HEK293 (cell line): ENCODE results near the gene KCNMA1.

Source experiments
- CTCF ChIA-PET: fragments of 350-600 bp; formaldehyde crosslinking; extraction: SDS; loops from one replicate; lab custom pipeline; 2021; ENCODE audit warnings: antibody characterized with exemption; lab: Yijun Ruan, JAX
- POLR2A ChIA-PET: fragments of 300-600 bp; formaldehyde crosslinking; extraction: SDS; loops from one replicate; lab custom pipeline; 2020; ENCODE audit warnings: antibody characterized with exemption, inconsistent platforms; lab: Yijun Ruan, JAX
- H3K27ac ChIP-seq: fragments of 200-500 bp; sonication (Bioruptor generic); 2 replicates; pipeline ENCODE4 v1.5.1; 2014; ENCODE audit warnings: low read depth, low read length, control low read depth, inconsistent platforms; ENCODE audit errors: extremely low read depth
- H3K36me3 ChIP-seq, 2 experiments: fragments of 200-500 bp in 1 of 2; sonication (Bioruptor generic) in 1 of 2; 1 replicate in 1 of 2; 2 replicates in 1 of 2; pipeline ENCODE4 v1.5.1; 2014 to 2017; ENCODE audit warnings: inconsistent platforms in 2 of 2, low read length in 2 of 2; ENCODE audit not compliant: control insufficient read depth in 2 of 2, insufficient read depth in 1 of 2
- H3K4me1 ChIP-seq: fragments of 200-500 bp; sonication (Bioruptor generic); 2 replicates; pipeline ENCODE4 v1.5.1; 2014; ENCODE audit warnings: mild to moderate bottlenecking, low read length, inconsistent platforms; ENCODE audit not compliant: control insufficient read depth, insufficient read depth
- H3K4me3 ChIP-seq: 2 replicates; pipeline ENCODE4 v1.5.1; 2011; ENCODE audit warnings: low read depth, mild to moderate bottlenecking, control low read depth, low read length, moderate library complexity
- H3K9me3 ChIP-seq: fragments of 200-500 bp; sonication (Bioruptor generic); 2 replicates; pipeline ENCODE4 v1.5.1; 2014; ENCODE audit warnings: low read depth, low read length, inconsistent platforms; ENCODE audit not compliant: control insufficient read depth, insufficient read depth
- KLF10 ChIP-seq: fragments of 450-650 bp; IDR thresholded peaks from 2 replicates; pipeline ENCODE4 v1.5.1; 2018; ENCODE audit warnings: missing biosample characterization, mild to moderate bottlenecking, missing genetic modification characterization
- KLF7 ChIP-seq: fragments of 450-650 bp; formaldehyde crosslinking; IDR thresholded peaks from 2 replicates; pipeline ENCODE4 v1.5.1; 2016; ENCODE audit warnings: missing biosample characterization, missing genetic modification characterization, borderline replicate concordance
- MYNN ChIP-seq: fragments of 450-650 bp; formaldehyde crosslinking; IDR thresholded peaks from 2 replicates; pipeline ENCODE4 v1.5.1; 2016; ENCODE audit warnings: missing biosample characterization, missing genetic modification characterization, borderline replicate concordance
- PRDM1 ChIP-seq: fragments of 450-650 bp; formaldehyde crosslinking; IDR thresholded peaks from 2 replicates; pipeline ENCODE4; 2016; ENCODE audit warnings: missing biosample characterization, missing genetic modification characterization
- PRDM4 ChIP-seq: fragments of 450-650 bp; formaldehyde crosslinking; IDR thresholded peaks from 2 replicates; pipeline ENCODE4 v1.5.1; 2017; ENCODE audit warnings: missing biosample characterization, missing genetic modification characterization
- REST ChIP-seq: fragments of 450-650 bp; formaldehyde crosslinking; IDR thresholded peaks from 2 replicates; pipeline ENCODE4 v1.5.1; 2016; ENCODE audit warnings: missing biosample characterization, missing genetic modification characterization
- TRIM28 ChIP-seq: IDR thresholded peaks from 2 replicates; pipeline ENCODE4 v1.6.1; 2011; ENCODE audit warnings: low read length, control low read depth, borderline replicate concordance
- WT1 ChIP-seq: fragments of 450-650 bp; formaldehyde crosslinking; IDR thresholded peaks from 2 replicates; pipeline ENCODE4 v1.5.1; 2016; ENCODE audit warnings: missing biosample characterization, missing genetic modification characterization
- YY1 ChIP-seq: fragments of 450-650 bp; formaldehyde crosslinking; IDR thresholded peaks from 2 replicates; pipeline ENCODE4 v1.5.1; 2018; ENCODE audit warnings: missing biosample characterization, missing genetic modification characterization
- ZBTB11 ChIP-seq: fragments of 450-650 bp; formaldehyde crosslinking; conservative IDR thresholded peaks from 2 replicates; pipeline ENCODE4 v1.5.1; 2016; ENCODE audit warnings: low read depth, missing biosample characterization, missing genetic modification characterization
- ZFHX2 ChIP-seq: fragments of 450-650 bp; formaldehyde crosslinking; conservative IDR thresholded peaks from 2 replicates; pipeline ENCODE4 v1.5.1; 2016; ENCODE audit warnings: missing biosample characterization, missing genetic modification characterization
- ZFP41 ChIP-seq: fragments of 450-650 bp; formaldehyde crosslinking; IDR thresholded peaks from 2 replicates; pipeline ENCODE4 v1.5.1; 2016; ENCODE audit warnings: missing biosample characterization, missing genetic modification characterization, borderline replicate concordance
- ZNF132 ChIP-seq: fragments of 450-650 bp; formaldehyde crosslinking; IDR thresholded peaks from 2 replicates; pipeline ENCODE4 v1.5.1; 2017; ENCODE audit warnings: missing biosample characterization, missing genetic modification characterization, borderline replicate concordance
- ZNF138 ChIP-seq: fragments of 450-650 bp; formaldehyde crosslinking; IDR thresholded peaks from 2 replicates; pipeline ENCODE4 v1.5.1; 2016; ENCODE audit warnings: missing biosample characterization, missing genetic modification characterization, borderline replicate concordance
- ZNF157 ChIP-seq: fragments of 450-650 bp; formaldehyde crosslinking; IDR thresholded peaks from 2 replicates; pipeline ENCODE4 v1.5.1; 2016; ENCODE audit warnings: missing biosample characterization, missing genetic modification characterization
- ZNF175 ChIP-seq: fragments of 450-650 bp; formaldehyde crosslinking; IDR thresholded peaks from 2 replicates; pipeline ENCODE4 v1.5.1; 2016; ENCODE audit warnings: missing biosample characterization, missing genetic modification characterization
- ZNF404 ChIP-seq: fragments of 450-650 bp; formaldehyde crosslinking; IDR thresholded peaks from 2 replicates; pipeline ENCODE4 v1.5.1; 2017; ENCODE audit warnings: missing biosample characterization, missing genetic modification characterization
- ZNF416 ChIP-seq: fragments of 450-650 bp; formaldehyde crosslinking; IDR thresholded peaks from 2 replicates; pipeline ENCODE4 v1.5.1; 2016; ENCODE audit warnings: missing biosample characterization, missing genetic modification characterization
- ZNF488 ChIP-seq: fragments of 450-650 bp; formaldehyde crosslinking; IDR thresholded peaks from 2 replicates; pipeline ENCODE4 v1.5.1; 2016; ENCODE audit warnings: missing biosample characterization, missing genetic modification characterization
- ZNF501 ChIP-seq: fragments of 450-650 bp; formaldehyde crosslinking; IDR thresholded peaks from 2 replicates; pipeline ENCODE4 v1.5.1; 2016; ENCODE audit warnings: missing biosample characterization, missing genetic modification characterization
- ZNF626 ChIP-seq: fragments of 450-650 bp; sonication (Bioruptor Pico); formaldehyde crosslinking; IDR thresholded peaks from 2 replicates; pipeline ENCODE4 v1.5.1; 2018; ENCODE audit warnings: missing biosample characterization, missing genetic modification characterization, inconsistent platforms
- ZNF692 ChIP-seq: fragments of 450-650 bp; formaldehyde crosslinking; IDR thresholded peaks from 2 replicates; pipeline ENCODE4 v1.5.1; 2016; ENCODE audit warnings: missing biosample characterization, missing genetic modification characterization
- ZSCAN30 ChIP-seq: fragments of 450-650 bp; IDR thresholded peaks from 2 replicates; pipeline ENCODE4 v1.5.1; 2018; ENCODE audit warnings: missing biosample characterization, mild to moderate bottlenecking, missing genetic modification characterization, moderate library complexity
- TF ChIP-seq, protein P1 (sequence below): fragments of 450-650 bp; formaldehyde crosslinking; IDR thresholded peaks from 2 replicates; pipeline ENCODE4; 2016; ENCODE audit warnings: missing biosample characterization, missing genetic modification characterization

Gene KCNMA1

DNA sequence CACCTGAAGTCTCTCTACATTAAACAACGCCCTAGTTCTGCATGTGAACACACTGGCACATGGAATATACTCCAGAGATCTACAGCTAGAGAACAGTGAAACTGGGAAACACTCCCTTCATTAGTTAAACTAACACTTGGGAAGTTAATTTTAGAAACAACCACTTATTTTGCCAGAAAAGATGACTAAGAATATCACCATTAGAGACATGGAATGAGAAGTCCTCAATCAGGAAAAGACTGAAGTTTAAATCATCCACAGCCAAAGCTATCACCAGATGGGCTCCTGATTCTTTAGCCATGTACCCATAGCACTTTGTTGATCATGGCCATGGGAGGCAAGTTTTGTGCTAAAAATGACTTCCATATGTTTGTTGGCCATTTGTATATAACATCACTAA lies 719.5 kb downstream of the KCNMA1 start:
- H3K9me3 ChIP-seq: no peaks in the 10 kb centered on the region
- CTCF ChIA-PET: no interaction called here
- TF ChIP-seq ZFHX2 (no peak), WT1 (tag by site-specific recombination) (no peak), ZNF132 (tag by site-specific recombination) (no peak), ZSCAN30 (tag by site-specific recombination) (no peak), ZFP41 (tag by site-specific recombination) (no peak), ZNF488 (tag by site-specific recombination) (no peak), ZNF501 (tag by site-specific recombination) (no peak), MYNN (no peak), ZBTB11 (tag by site-specific recombination) (no peak), REST (tag by site-specific recombination) (no peak), PRDM1 (tag by site-specific recombination) (no peak), ZNF416 (tag by site-specific recombination) (no peak)
- TF ChIP-seq, protein P1, sequence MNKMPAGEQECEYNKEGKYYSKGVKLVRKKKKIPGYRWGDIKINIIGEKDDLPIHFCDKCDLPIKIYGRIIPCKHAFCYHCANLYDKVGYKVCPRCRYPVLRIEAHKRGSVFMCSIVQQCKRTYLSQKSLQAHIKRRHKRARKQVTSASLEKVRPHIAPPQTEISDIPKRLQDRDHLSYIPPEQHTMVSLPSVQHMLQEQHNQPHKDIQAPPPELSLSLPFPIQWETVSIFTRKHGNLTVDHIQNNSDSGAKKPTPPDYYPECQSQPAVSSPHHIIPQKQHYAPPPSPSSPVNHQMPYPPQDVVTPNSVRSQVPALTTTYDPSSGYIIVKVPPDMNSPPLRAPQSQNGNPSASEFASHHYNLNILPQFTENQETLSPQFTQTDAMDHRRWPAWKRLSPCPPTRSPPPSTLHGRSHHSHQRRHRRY: no peak

GRCh38 chr10:76917071-76917470 lies 720.5 kb downstream of the KCNMA1 start:
- CTCF ChIA-PET: interaction anchor here (0.6 kb wide), 1 partner anchor 1050 kb away, joined by 5 read pairs; no protein-coding TSS in a partner anchor
- H3K36me3 ChIP-seq: no peaks in the 10 kb centered on the region
- H3K9me3 ChIP-seq: no peaks in the 10 kb centered on the region
- no peak overlapping the region for H3K27ac ChIP-seq
- no peak overlapping the region for H3K4me3 ChIP-seq
- no peaks in the 10 kb centered on the region for H3K4me1 ChIP-seq
- POLR2A ChIA-PET: no interaction called here
- TF ChIP-seq TRIM28: no peak
- TF ChIP-seq ZNF175 (tag by site-specific recombination): no peak
- no peak for TF ChIP-seq KLF7 (tag by site-specific recombination)
- TF ChIP-seq ZNF692 (tag by site-specific recombination): no peak
- no peak for TF ChIP-seq YY1 (tag by site-specific recombination)
- TF ChIP-seq PRDM4: no peak
- no peak for TF ChIP-seq KLF10 (tag by site-specific recombination)
- TF ChIP-seq ZNF626 (tag by site-specific recombination): no peak
- TF ChIP-seq ZNF404 (tag by site-specific recombination): no peak
- no peak for TF ChIP-seq ZNF138
- TF ChIP-seq ZNF157 (tag by site-specific recombination): no peak

More for the DNA sequence above, 719.5 kb downstream of the KCNMA1 start:
- H3K4me3 ChIP-seq: no peak overlapping the region
- no peaks in the 10 kb centered on the region for H3K4me1 ChIP-seq
- POLR2A ChIA-PET: no interaction called here
- H3K27ac ChIP-seq: no peak overlapping the region
- no peaks in the 10 kb centered on the region for H3K36me3 ChIP-seq
